ENCODE results near the gene LMO1.

DNA sequence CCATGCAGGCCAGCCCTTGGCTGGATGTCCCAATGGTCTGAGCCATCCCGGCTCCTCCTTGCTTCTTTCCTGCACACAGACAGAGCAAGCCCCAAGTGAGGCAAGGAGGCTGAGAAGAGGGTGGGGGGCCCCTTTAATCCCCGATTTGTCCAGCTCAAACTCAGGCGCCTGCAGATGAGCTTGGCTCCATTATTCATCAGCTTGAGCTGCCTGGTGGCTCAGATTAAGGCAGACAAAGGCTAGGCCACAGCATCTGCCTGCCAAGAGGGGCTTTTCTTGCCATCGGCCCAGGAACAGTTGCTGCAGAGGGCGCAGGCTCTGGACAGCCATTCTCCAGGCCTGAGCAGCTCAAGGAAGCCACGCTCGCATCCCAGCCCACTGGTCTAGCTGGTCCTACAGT, 35.4 kb downstream of the LMO1 start:
- TF ChIP-seq, protein P1, sequence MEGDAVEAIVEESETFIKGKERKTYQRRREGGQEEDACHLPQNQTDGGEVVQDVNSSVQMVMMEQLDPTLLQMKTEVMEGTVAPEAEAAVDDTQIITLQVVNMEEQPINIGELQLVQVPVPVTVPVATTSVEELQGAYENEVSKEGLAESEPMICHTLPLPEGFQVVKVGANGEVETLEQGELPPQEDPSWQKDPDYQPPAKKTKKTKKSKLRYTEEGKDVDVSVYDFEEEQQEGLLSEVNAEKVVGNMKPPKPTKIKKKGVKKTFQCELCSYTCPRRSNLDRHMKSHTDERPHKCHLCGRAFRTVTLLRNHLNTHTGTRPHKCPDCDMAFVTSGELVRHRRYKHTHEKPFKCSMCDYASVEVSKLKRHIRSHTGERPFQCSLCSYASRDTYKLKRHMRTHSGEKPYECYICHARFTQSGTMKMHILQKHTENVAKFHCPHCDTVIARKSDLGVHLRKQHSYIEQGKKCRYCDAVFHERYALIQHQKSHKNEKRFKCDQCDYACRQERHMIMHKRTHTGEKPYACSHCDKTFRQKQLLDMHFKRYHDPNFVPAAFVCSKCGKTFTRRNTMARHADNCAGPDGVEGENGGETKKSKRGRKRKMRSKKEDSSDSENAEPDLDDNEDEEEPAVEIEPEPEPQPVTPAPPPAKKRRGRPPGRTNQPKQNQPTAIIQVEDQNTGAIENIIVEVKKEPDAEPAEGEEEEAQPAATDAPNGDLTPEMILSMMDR (IDR thresholded peaks at IDR 0.05): no peak
- TF ChIP-seq ZFX (IDR thresholded peaks at IDR 0.05; ENCODE audit: borderline replicate concordance): no peak

Measured in 22Rv1 (cell line).